HG02642 (cell line): ENCODE data around the gene ACAP1.
"Not testable (repeated sequence)": the region's sequence is repeated elsewhere in the genome, so short reads cannot be mapped to it uniquely, and the experiment has no call there.

Source experiments
- ATAC-seq: cut with Tn5 transposase; IDR thresholded peaks from one replicate; pipeline ENCODE4 v1.9.1; 2021; ENCODE audit warnings: mild to moderate bottlenecking; ENCODE audit not compliant: unreplicated experiment, poor library complexity

ACAP1 gene

DNA sequence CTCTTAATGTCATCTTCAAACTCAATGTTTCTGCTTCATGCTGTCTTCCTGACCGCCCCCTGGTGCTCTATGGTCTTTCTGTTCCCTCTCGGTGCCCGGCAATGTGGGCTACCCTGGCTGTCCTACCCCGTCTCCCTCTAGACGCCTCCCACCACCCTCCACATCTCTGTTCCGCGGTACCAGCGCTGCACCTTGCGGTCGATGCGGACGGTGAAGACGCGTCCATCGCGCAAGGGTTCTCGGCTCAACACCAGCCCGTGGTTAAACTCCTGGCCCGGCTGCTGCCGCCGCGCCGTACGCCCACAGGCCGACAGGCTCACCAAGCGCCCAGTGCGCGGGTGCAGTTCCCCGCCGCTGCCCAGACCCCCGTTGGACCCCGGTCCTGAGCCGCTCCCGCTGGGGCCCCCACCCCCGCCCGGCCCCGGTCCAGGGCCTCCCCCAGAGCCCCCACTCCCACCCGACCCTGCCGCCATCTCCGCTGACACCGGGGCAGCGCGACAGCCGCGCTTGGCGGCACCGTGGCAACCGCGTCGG, 7.4 kb upstream of the ACAP1 start, which contains the start of gene NEURL4:
NEURL4 (minus strand) TSS at position 496 of the 534 bp plus-strand sequence; CDS start at position 473, 23 bp downstream.
- ATAC-seq = peak; percentile 4

DNA sequence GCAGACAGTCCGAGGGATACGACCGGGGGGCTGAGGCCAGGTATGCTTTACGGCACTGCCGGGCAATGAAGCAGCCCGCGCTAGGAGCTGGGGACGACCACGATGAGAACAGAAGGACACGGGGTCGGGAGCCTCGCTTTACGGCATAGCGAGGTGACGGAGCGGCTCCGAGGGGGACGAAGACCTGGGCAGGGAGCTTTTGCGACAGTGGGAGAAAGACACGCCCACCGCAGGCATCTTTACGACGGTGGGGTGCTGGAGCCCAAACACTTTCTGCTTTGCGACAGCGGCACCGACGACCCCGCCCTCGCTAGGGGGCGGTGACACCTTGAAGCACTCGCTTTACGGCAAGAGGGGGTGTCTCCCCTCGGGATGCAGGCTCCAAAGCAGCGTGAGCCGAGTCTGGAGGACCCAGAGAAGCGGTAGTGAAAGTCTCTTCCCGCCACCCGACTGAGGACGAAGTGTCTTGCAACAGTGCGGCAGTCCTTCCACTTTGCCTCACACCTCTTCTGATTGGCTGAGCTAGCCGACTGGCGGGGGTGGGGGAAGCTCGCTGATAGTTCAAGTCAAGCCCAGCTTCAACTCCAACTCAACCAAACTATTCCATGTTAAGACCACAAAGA, 6.8 kb upstream of the ACAP1 start:
- ATAC-seq = peak; percentile 63

DNA sequence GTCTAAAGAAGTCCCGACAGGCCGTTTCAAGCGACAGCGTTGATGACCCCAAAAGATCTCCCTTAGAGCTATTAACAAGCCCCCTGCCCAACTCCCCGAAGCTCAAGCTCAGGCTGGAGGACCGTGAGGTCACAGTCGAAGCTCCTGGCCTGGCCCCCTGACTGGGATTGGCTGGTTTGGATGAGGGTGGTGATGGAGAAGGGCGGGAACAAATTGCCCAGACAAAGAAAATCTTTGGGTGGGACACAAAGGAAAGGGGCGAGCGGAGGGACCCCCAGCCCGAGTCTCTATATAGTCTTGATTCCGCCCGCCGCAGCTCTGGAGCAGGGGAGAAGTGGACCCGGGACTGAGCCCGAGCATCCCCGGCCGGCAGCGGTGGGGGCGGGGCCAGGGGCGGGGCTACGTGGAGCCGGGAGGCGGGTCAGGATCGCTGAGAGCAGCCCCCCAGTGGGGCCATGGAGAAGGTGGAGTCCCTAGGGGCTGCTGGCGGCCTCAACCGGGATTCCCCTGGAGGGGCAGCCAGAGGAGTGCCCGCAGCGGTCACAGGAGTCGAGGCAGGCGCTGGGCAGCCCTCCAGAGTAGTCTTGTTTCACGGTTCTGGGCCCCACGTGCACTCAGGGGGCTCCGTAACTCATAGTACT, 6.2 kb upstream of the ACAP1 start:
- ATAC-seq = peak; percentile 43

DNA sequence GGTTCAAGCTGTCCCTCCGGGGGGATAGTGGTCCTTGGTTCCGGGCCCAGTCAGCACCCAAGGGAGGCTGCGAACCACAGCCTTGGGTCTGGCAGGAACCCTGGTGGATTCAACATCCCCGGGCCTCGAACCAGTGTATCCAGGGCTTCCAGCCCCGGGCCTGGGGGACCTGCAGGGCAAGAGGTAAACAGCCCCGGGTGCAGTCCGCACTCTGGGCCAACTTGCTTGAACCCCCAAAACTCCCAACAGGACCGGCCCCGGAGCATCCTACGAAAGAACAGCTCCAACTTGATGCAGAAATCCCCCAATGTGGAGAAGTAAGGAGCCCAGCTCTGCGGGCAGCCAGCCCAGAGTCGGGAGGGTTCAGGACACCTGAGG, 5.7 kb upstream of the ACAP1 start:
- ATAC-seq = no peak

DNA sequence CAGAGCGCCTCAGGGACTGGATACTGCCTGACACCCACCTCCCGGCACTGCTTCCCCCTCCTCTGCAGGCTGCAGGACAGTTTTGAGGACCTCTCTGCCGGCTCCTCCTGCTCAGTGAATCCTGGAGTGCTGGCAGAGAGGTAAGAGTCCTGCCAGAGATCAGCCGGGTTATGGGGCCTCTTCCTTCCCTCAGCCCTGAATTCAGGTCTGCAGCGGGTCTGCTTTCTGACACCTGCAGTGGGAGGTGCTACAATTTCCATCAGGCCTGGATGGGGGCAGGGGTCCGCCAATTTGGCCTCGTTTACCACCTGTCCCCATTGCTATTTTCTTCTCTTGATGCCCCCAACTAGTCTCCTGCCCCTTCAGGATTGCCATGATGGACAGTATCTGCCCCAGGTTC, 4.2 kb upstream of the ACAP1 start:
- no peak for ATAC-seq

DNA sequence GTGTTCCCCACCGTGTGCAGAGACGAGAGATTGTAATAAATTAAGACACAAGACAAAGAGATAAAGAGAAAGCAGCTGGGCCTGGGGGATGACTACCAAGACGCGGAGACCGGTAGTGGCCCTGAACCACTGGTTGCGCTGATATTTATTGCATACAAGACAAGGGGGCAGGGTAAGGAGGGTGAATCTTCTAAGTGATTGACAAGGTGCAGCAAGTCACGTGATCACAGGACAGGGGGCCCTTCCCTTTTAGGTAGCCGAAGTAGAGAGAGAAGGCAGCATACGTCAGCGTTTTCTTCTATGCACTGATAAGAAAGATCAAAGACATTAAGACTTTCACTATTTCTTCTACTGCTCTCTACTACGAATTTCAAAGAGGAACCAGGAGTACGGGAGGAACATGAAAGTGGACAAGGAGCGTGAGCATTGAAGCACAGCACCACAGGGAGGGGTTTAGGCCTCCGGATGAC, 3.7 kb upstream of the ACAP1 start:
- not testable (repeated sequence) for ATAC-seq

DNA sequence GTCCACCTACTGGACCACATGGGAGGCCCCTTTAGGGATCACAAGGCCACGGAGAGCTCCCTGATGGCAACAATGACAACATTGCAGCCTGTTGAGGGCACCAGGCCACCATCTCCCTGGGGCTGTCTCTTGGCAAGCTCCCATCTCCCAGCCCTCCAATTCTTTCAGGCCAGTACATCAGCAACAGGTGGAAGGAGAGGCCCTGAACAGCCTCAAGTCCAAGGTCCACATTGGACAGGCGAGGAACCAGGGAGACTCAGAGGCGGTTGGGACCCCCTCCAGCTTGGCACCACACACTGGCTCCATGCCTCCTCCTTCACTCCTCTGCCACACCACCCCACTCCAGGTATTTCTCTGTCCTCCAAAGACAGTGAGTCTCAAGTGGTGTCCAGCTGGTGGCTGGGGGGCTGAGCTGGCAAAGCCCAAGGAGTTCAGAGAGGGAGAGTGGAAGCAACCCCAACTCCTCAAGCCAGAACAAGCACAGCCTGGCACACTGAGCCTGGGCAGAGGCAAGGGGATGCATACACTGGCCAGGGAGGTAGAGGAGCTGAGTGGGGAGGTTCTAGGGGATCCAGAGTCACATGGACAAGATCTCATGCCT, 1.3 kb upstream of the ACAP1 start:
- no peak for ATAC-seq

DNA sequence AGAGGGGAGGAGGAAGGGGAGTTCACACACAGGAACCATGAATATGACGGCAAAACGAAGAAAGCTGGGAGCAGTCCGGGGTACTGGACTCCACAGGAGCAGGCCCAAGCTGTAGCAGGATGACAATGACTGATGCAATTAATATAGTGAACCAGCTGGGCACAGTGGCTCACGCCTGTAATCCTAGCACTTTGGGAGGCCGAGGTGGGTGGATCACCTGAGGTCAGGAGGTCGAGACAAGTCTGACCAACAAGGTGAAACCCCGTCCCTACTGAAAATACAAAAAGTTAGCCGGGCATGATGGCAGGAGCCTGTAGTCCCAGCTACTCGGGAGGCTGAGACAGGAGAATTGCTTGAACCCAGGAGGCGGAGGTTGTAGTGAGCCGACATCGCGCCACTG, 564 bp upstream of the ACAP1 start:
- peak; percentile 4 for ATAC-seq

DNA sequence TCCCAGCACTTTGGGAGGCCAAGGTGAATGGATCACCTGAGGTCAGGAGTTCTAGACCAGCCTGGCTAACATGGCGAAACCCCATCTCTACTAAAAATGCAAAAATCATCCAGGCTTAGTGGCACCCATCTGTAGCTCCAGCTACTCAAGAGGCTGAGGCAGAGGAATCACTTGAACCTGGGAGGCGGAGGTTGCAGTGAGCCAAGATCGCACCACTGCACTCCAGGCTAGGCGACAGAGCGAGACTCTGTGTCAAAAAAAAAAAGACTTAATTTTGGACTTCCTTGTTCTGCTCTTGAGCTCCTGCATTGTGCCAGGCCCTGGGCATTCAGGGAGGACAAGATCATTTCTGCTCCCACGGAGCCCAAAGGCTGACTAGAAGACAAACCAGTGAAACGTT, 1.3 kb downstream of the ACAP1 start:
- not testable (repeated sequence) for ATAC-seq

DNA sequence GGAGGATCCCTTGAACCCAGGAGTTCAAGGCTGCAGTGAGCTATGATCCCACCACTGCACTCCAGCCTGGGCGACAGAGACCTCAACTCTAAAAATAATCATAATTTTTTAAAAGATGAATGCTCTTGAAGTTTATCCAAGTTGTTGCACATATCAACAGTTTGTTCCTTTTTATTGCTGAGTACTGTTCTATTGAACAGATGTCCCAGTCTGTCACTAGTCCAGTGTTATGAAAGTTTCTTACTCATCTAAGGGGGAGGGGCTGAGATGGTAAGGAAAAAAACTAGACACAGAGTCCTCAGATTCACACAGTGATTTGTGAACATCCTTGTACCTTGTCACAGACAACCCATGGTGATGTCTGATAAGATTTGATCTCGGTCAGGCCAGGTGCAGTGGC, 3.9 kb downstream of the ACAP1 start:
- ATAC-seq = no peak

DNA sequence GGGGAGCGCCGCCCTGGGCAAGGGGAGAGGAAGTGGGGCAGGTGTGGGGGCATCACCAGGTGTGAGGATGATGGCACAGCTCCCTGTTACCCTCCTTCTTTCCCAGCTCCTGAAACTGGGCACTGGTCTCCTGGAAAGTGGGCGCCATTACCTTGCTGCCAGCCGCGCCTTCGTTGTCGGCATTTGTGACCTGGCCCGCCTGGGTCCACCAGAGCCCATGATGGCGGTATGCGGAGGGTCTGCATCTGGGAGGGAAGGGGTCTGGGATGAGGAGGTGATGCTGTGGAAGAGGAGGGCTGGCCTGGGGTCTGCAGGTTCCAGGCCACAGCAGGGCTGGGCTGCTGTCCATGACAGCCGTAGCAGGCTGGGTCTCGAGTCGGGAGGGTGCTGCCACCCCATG, 5.5 kb downstream of the ACAP1 start:
- ATAC-seq = no peak

DNA sequence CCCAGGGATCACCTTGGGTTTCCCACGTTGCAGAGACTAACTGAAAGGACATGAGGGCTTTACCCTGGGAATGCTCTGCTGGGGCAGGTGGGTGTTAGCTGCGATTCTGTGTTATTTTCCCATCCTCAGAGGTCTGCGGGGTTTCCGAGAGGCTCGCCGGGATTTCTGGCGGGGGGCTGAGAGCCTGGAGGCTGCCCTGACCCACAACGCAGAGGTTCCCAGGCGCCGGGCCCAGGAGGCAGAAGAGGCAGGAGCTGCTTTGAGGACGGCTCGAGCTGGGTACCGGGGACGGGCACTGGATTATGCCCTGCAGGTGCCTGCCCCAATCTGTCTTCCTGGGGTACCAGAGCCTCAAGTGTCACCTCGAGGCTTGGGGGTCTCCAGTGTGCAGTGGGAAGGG, 6.9 kb downstream of the ACAP1 start:
- ATAC-seq = no peak

DNA sequence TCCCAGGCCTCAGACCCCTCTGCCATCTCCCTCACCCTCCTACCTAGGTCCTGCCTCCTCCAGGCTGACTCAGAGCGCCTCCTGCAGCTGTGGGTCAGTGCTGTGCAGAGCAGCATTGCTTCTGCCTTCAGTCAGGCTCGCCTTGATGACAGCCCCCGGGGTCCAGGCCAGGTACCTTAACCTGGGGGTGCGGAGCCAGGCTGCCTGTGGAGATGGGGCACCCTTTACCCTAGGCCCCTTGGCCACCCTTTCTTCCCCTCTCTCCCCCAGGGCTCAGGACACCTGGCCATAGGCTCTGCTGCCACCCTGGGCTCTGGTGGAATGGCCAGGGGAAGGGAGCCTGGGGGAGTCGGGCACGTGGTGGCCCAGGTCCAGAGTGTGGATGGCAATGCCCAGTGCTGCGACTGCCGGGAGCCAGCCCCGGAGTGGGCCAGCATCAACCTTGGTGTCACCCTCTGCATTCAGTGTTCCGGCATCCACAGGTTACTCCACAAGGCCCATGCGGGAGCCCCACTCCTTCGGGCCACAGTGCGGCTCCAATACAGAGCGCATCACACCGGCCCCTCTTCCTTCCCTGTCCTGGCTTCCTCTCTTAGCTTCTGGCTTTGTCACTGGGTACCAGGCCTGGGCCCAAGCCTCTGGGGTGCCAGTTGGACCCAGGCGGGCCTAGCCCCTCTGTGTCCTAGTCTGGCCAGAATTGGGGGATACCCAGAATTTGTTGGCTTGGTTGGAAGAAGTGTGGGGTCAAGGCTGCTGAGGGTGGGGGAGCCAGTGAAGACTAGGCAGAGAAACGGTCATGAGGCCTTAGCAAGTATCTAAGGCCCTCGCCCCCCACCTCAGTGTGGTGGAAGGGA, 10.7 kb downstream of the ACAP1 start:
- no peak for ATAC-seq

DNA sequence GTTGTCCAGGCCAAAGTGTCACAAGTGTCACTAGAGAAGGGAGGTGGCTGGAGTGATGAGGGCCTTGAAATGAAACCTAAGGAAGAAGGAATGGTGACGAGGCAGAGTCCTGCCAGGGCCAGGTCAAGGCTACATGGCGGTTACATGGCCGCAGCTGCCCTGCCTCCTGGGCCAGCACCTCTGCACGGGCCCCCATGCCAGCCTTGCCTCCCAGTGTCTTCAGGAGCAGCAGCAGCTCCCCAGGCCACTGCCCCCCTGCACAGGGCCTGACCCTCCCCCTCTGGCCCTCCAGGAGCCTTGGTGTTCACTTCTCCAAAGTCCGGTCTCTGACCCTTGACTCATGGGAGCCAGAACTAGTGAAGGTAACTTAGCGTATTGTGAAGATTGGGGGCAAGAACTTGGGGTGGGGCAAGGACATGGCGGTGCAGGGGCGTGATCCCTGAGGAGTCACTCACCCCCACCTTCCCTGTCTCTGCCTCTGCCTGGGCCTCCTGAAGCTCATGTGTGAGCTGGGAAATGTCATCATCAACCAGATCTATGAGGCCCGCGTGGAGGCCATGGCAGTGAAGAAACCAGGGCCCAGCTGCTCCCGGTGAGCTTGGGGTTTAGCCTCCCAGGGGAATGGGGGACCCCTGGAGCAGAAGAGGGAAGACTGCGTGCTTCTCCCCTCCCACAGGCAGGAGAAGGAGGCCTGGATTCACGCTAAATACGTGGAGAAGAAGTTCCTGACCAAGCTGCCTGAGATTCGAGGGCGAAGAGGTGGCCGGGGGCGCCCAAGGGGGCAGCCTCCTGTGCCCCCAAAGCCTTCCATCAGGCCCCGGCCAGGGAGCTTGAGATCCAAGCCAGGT, 11.5 kb downstream of the ACAP1 start:
- ATAC-seq = no peak

DNA sequence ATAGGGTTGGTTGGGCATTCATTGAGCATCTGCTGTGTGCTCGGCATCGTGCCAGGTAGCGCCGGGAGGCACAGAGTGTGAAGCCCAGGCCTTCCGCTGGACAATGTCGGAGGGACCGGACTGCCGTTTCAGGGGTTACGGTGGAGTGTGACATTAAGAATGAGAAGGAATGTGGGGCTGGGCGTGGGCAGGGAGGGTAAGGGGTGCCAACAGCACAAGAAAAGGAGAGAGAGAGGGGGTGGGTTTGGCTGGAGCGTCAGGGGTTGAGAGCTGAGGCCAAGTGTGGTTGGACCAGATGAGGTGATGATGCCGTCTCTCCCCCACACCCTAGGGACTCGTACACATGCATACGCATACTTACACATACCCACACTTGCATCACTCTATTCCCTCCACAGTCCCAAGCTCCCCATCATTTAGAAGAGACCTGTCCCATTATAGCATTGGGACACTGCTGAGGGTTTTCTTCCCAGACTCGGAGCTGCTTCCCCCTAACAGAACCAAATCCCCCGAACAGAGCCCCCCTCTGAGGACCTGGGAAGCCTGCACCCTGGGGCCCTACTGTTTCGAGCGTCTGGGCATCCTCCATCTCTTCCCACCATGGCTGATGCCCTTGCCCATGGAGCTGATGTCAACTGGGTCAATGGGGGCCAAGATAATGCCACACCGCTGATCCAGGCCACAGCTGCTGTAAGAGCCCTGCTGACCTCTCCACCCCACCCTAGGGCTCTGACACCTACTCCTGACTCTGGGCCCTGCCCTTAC, 12.3 kb downstream of the ACAP1 start:
- no peak for ATAC-seq

DNA sequence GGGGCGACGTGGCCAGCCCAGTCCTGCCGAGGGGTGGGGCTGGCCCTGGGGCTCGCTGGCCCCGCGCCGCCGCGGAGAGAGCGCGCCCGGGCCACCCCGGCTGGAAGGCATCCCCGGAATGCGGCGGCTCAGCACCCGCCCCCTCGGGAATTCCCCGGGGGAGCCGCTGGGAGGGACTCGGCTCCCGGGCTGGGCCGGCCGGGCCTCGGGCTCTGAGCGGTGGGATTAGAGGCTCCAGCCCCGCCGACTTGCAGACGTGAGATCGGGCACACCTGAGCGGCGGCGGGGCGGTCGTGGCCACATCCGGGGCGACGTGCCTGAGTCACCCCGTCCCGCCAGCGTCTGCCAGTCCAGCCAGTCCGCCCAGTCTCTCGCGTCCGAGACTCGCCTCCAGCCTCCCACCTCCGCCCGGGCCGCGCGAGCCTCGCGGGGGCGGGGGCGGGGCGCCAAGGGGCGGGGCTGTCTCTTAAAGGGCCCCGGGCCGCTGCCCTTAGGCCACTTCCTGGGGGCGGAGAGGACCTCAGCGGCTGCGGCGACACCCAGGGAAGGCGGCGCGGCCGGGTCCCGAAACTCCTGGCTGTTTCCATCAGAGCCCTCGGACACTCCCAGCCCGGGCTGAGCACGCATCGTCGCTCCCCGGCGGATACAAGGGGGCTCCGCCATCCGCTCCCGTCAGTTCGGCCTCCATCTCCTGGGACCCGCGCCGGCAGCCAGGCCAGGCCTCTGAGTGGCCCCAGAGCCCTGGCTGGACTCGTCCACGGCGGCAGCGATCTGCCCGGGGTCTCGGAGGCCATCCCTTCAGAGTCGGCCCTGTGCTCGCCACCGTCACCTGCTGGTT, 15.6 kb downstream of the ACAP1 start, which contains the start of gene KCTD11:
KCTD11 (plus strand) TSS at position 498 of the 838 bp plus-strand sequence.
- ATAC-seq = peak; percentile 67

DNA sequence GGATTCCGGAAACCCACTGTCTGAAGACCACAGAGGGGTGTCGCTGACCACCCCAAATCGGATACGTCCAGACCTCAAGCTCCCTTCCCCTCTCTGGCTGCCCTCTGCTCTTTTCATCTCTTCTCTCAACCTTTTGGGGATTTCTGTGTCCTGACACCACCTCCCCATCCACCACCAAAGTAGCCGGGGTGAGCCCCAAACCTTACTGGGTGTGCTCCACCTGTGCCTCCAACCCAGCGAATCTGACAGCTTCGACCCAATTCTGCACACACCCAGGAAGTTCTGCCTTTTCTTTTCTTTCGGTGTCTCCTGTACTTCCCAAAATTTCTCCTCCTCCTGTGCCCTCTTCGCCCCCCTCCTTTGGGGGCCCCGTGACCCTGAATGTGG, 16.2 kb downstream of the ACAP1 start:
- no peak for ATAC-seq
